ENCODE data around the gene MYNN. TPM values are rescaled to one million over a fixed set of nuclear protein-coding genes. Genes with fewer than 3 reads are reported as not detected.

Gene MYNN
- total and polyA plus RNA-seq, 4 donors: 4.2 to 11.6 (median 9.1) TPM

GRCh38 chr3:169804681-169805080 is 31.5 kb downstream of the MYNN start:
- H3K27ac ChIP-seq (ENCODE audit: low read depth in 1 of 2, low read length in 2 of 2): no peak overlapping the region
- DNase-seq (ENCODE audit: low spot score): no peak
- WGBS: 94% methylated on average over 3 of the region's 3 CpGs

More at GRCh38 chr3:169804681-169805080, 31.5 kb downstream of the MYNN start:
- Histone ChIP-seq H3K27me3 (ENCODE audit: control insufficient read depth in 4 of 4, insufficient read depth in 4 of 4, low read length in 3 of 4) (no peaks in the 10 kb centered on the region), H3K36me3 (ENCODE audit: control insufficient read depth in 4 of 4, insufficient read depth in 3 of 4, low read depth in 1 of 4, low read length in 3 of 4) (no peaks in the 10 kb centered on the region), H3K4me3 (ENCODE audit: low read depth in 1 of 3, low read length in 3 of 3) (no peak overlapping the region), H3K9ac (ENCODE audit: low read depth in 1 of 2, low read length in 2 of 2) (no peak overlapping the region), H3K4me1 (ENCODE audit: control insufficient read depth in 4 of 4, insufficient read depth in 4 of 4, low read length in 3 of 4) (no peaks in the 10 kb centered on the region), H3K9me3 (ENCODE audit: control insufficient read depth in 4 of 4, low read length in 3 of 4) (no peaks in the 10 kb centered on the region)
- TF ChIP-seq FOXA2 (IDR thresholded peaks at IDR 0.05) (no peak), CTCF (IDR thresholded peaks at IDR 0.05; ENCODE audit: low read depth, low read length, missing input control) (no peak), ATF3 (IDR thresholded peaks at IDR 0.05) (no peak), YY1 (IDR thresholded peaks at IDR 0.05) (no peak), TAF1 (conservative IDR thresholded peaks at IDR 0.05) (no peak), JUND (IDR thresholded peaks at IDR 0.05) (no peak), HNF4G (IDR thresholded peaks at IDR 0.05) (no peak), HNF4A (conservative IDR thresholded peaks at IDR 0.05) (no peak), NR2F2 (IDR thresholded peaks at IDR 0.05) (no peak), RAD21 (IDR thresholded peaks at IDR 0.05) (no peak), SP1 (IDR thresholded peaks at IDR 0.05) (no peak), RXRA (IDR thresholded peaks at IDR 0.05) (no peak), REST (IDR thresholded peaks at IDR 0.05) (no peak), MAX (IDR thresholded peaks at IDR 0.05) (no peak)

All from liver (tissue), 9 donors.